Tibial nerve (tissue), 4 donors: ENCODE data around the gene DLX3. TPM values are rescaled to one million over a fixed set of nuclear protein-coding genes. Genes with fewer than 3 reads are reported as not detected.

Experiments used
- DNase-seq, 2 donors: peaks; one replicate each; pipeline ENCODE4 v3.0.0-alpha.2; 2019; ENCODE audit warnings: low spot score in 2 of 2
- H3K27ac ChIP-seq, 4 donors: fragments of 200-600 bp; sonication (generic) in 3 of 4; one replicate each; pipeline ENCODE4 v1.5.1; 2017 to 2019; ENCODE audit warnings: mild to moderate bottlenecking in 1 of 4
- H3K27me3 ChIP-seq, 2 donors: fragments of 200-600 bp; sonication (generic) in 1 of 2; one replicate each; pipeline versions ENCODE4 v1.5.1 to v1.6.0; 2017 to 2019
- H3K36me3 ChIP-seq, 3 donors: fragments of 200-600 bp; sonication (generic); one replicate each; pipeline ENCODE4 v1.5.1; 2018 to 2019
- H3K4me1 ChIP-seq, 4 donors: fragments of 200-600 bp; sonication (generic) in 3 of 4; one replicate each; pipeline ENCODE4 v1.5.1; 2017 to 2019
- H3K4me3 ChIP-seq, 4 donors: fragments of 200-600 bp; sonication (generic) in 3 of 4; one replicate each; pipeline ENCODE4 v1.5.1; 2017 to 2019; ENCODE audit warnings: mild to moderate bottlenecking in 1 of 4, moderate library complexity in 1 of 4
- H3K9me3 ChIP-seq, 4 donors: fragments of 200-600 bp; sonication (generic) in 3 of 4; one replicate each; pipeline ENCODE4 v1.5.1; 2017 to 2019
- CTCF ChIP-seq, 5 experiments: fragments of 200-600 bp in 3 of 5; fragments of 450-650 bp in 2 of 5; sonication (generic) in 3 of 5; IDR thresholded peaks; one replicate each; pipeline ENCODE4 v1.5.1; 2016 to 2019; ENCODE audit warnings: antibody characterized with exemption in 5 of 5, mild to moderate bottlenecking in 3 of 5, moderate library complexity in 2 of 5
- EP300 ChIP-seq, 2 donors: sonication (generic); formaldehyde crosslinking; IDR thresholded peaks; one replicate each; pipeline ENCODE4 v1.6.1; 2017; ENCODE audit warnings: antibody characterized with exemption in 2 of 2, mild to moderate bottlenecking in 1 of 2
- POLR2A ChIP-seq, 2 donors: fragments of 450-650 bp; IDR thresholded peaks; one replicate each; pipeline ENCODE4 v1.6.1; 2017; ENCODE audit warnings: antibody characterized with exemption in 2 of 2, mild to moderate bottlenecking in 2 of 2, moderate library complexity in 2 of 2
- WGBS, 2 donors: methylation state at CpG; one replicate each; pipeline ENCODE4 v1.1.5; 2018; 5-methylcytosine and 5-hydroxymethylcytosine counted together
- total RNA-seq, 4 donors: library from RNA; depleted of rRNA; stranded (reverse); fragments of >200 nt; gene quantifications; one replicate each; pipeline ENCODE4 v1.1.0, GENCODE V29; 2016

DLX3 gene
- total RNA-seq, 4 donors from 2014 or later = 0.30 TPM; not detected in 3

GRCh38 chr17:49996495-49997300 is 1.7 kb upstream of the DLX3 start:
- no peaks in the 10 kb centered on the region for H3K36me3 ChIP-seq
- peaks cover 0 to 47% (median 20%) of the 10 kb centered on the region in 4 donors for H3K4me1 ChIP-seq
- peak in 1 of 2 donors; percentile 28 for DNase-seq
- H3K4me3 ChIP-seq = peak overlapping the region; percentile 8 to 50 (median 38)
- WGBS, 2 donors = 2% methylated on average over 31 to 50 of the region's 58 CpGs
- H3K27ac ChIP-seq = no peak overlapping the region
- H3K9me3 ChIP-seq = no peaks in the 10 kb centered on the region
- peaks cover 0 to 96% of the 10 kb centered on the region in 2 donors for H3K27me3 ChIP-seq
- TF ChIP-seq EP300 (IDR thresholded peaks at IDR 0.05) (no peak), CTCF (IDR thresholded peaks at IDR 0.05) (peak; percentile 95 to 97 (median 97)), POLR2A (IDR thresholded peaks at IDR 0.05) (no peak)

- H3K36me3 ChIP-seq = no peaks in the 10 kb centered on the region
- peaks cover 0 to 96% of the 10 kb centered on the region in 2 donors for H3K27me3 ChIP-seq
- no peak for DNase-seq
- no peaks in the 10 kb centered on the region for H3K9me3 ChIP-seq
- peaks cover 0 to 47% (median 20%) of the 10 kb centered on the region in 4 donors for H3K4me1 ChIP-seq
- H3K4me3 ChIP-seq = no peak overlapping the region
- WGBS, 2 donors = 30 to 51% methylated on average over 7 of the region's 7 CpGs
- H3K27ac ChIP-seq = no peak overlapping the region
- TF ChIP-seq EP300 (IDR thresholded peaks at IDR 0.05) (no peak), POLR2A (IDR thresholded peaks at IDR 0.05) (no peak), CTCF (IDR thresholded peaks at IDR 0.05) (no peak)
These were observed 1.1 kb upstream of the DLX3 start for GRCh38 chr17:49996121-49996494.

GRCh38 chr17:49994085-49995054 is 654 bp downstream of the DLX3 start:
- no peaks in the 10 kb centered on the region for H3K36me3 ChIP-seq

DNA sequence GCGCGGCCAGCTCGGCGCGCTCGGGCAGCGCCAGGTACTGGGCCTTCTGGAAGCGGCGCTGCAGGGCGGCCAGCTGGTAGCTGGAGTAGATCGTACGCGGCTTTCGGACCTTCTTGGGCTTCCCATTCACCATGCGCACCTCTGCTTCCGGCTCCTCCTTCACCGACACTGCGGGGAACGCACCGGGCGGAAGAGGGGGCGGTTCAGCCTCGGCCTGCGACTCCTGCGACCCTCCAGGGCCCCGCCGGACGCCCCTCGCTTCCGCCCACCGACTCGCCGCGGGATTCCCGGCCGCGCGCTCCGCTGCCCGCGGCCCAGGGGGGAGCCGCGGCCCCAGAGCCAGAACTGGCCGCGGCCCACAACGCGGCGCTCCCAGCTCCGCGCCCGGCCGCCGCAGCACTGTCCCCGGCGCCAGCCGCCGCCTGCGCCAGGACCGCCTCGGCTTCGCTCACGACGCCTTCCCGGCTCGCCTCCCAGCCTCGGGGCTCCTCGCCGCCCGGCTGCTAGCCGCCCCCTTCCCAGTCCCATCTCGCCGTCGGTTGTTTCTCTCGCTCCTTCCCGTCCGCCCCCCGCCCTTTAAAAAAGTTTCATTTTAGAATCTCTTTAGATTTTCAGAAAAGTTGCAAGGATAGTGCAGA is 1.5 kb downstream of the DLX3 start:
- Histone ChIP-seq H3K4me1 (peaks cover 0 to 47% (median 20%) of the 10 kb centered on the region in 4 donors), H3K27me3 (peaks cover 0 to 96% of the 10 kb centered on the region in 2 donors), H3K9me3 (no peaks in the 10 kb centered on the region), H3K4me3 (peak overlapping the region; percentile 18 to 48 (median 24)), H3K27ac (no peak overlapping the region), H3K36me3 (no peaks in the 10 kb centered on the region)
- TF ChIP-seq POLR2A (IDR thresholded peaks at IDR 0.05) (no peak), EP300 (IDR thresholded peaks at IDR 0.05) (no peak), CTCF (IDR thresholded peaks at IDR 0.05) (no peak)
- DNase-seq = no peak
- WGBS, 2 donors = 0 to 4% methylated on average over 24 to 49 of the region's 77 CpGs

More at GRCh38 chr17:49994085-49995054, 654 bp downstream of the DLX3 start:
- TF ChIP-seq POLR2A (IDR thresholded peaks at IDR 0.05) (no peak), EP300 (IDR thresholded peaks at IDR 0.05) (no peak), CTCF (IDR thresholded peaks at IDR 0.05) (no peak)
- Histone ChIP-seq H3K27ac (no peak overlapping the region), H3K9me3 (no peaks in the 10 kb centered on the region), H3K4me1 (peaks cover 0 to 47% (median 20%) of the 10 kb centered on the region in 4 donors), H3K4me3 (peak overlapping the region; percentile 18 to 48 (median 24)), H3K27me3 (peaks cover 0 to 96% of the 10 kb centered on the region in 2 donors)
- no peak for DNase-seq
- 5 to 8% methylated on average over 41 to 49 of the region's 50 CpGs for WGBS, 2 donors
